ENCODE measurements around the gene UBR7.
"Not testable (repeated sequence)": the region's sequence is repeated elsewhere in the genome, so short reads cannot be mapped to it uniquely, and the experiment has no call there.

UBR7 gene

GRCh38 chr14:93195316-93195999 is 11.6 kb upstream of the UBR7 start:
- DNase-seq (ENCODE audit: low read depth): no peak

GRCh38 chr14:93199031-93199430 is 8.0 kb upstream of the UBR7 start:
- no peak for DNase-seq (ENCODE audit: low read depth)

GRCh38 chr14:93200553-93200952 is 6.5 kb upstream of the UBR7 start:
- no peak for DNase-seq (ENCODE audit: low read depth)

DNA sequence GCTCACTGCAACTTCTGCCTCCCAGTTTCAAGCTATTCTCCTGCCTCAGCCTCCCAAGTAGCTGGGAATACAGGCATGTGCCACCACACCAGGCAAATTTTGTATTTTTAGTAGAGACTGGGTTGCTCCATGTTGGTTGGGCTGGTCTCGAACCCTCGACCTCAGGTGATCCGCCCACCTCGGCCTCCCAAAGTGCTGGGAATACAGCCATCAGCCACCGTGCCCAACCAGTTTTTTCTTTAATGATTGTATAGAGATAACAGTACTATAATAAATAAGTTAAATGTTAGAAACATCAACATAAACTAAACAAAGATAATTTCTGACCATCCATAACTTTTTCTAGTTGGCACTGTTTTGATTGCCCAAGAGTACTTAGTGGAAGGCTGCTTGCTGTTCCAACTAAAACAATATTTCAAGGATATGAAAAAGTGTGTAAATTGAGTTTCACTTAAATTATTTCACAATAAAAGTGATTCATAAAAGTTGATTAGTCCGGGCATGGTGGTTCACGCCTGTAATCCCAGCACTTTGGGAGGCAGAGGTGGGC is 5.8 kb upstream of the UBR7 start:
- DNase-seq (ENCODE audit: low read depth): no peak

DNA sequence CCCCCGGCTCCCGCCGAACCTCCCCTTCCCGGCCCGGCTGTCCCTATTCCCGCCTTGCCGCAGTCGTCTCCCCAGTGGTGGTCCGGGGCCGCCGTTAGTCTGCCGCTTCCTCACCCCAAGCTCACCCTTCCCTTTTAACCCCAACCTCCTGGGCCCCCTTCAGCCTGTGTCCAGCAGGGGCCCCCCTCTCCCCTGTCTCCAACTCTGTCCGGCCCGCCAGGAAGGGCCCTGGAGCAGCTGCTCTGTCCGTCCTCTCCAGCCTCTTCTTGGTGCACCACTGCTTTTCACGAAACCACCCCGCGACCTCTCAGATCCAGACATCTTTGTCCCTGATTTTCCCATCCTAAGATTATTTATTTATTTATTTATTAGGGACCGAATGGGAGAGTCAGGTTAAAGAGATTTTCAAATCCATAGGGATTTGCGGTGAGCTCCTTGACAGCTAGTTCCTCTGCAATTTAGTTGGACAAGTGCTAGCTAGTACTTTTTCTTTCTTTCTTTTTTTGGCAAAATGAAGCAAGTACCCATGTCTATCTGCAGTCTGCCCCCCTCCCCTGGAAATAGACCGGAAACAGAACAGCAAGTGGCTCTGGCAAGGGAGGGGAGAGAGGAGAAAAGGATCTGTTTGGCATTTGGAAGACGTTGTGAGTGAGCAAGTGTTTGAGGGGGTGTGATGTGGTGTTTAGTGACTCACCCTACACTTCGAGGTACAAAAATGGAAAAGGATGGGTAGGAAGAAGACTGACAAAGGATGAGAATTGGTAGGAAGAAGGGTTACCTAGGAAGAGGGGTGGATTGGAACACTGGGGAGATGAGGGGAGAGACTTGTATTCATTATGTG is 632 bp downstream of the UBR7 start:
- DNase-seq (ENCODE audit: low read depth): no peak

- no peak for DNase-seq (ENCODE audit: low read depth)
These were observed 5.4 kb downstream of the UBR7 start for GRCh38 chr14:93212432-93212831.

DNA sequence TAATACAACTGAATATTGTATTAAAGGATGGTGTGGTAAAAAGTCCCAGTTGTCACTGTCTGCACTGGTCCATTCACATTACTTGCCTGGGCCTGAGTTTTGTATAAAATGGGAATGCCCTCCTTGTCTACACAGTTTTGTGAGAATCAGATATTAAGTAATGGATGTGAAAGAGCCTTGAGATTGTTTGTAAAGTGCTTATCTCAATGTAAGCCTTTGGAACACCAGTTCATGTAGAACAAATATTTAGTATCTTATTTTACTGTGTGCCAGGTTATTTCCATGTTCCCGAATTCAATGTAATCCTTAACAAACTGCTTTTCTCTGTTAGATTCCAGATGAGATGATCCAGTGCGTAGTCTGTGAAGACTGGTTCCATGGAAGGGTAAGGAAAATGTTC is 7.5 kb downstream of the UBR7 start:
- no peak for DNase-seq (ENCODE audit: low read depth)

DNA sequence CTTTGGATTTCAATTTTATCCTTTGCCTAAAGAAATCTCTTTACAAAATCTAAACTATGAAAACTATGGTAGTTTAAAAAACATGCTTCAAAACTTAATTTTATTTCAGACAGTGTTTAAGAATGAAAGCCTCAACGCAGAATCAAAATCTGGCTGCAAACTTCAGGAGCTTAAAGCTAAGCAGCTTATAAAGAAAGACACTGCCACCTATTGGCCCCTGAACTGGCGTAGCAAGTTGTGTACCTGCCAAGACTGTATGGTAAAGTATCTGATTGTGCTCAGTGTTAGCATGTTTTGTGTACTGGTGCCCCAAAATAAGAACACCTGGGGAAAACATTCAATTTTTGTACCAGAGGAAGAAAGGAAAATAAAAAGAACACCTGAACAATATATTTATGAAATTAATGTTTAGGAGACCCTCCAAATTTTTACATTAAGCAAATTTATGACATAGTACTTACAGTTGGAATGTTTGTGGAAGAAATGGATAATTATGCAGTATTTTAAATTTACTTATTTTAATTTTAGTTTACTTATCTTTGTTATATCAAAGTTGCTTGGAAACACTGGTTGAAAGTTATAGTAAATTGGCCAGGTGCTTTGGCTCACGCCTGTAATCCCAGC is 12.2 kb downstream of the UBR7 start:
- no peak for DNase-seq (ENCODE audit: low read depth)

DNA sequence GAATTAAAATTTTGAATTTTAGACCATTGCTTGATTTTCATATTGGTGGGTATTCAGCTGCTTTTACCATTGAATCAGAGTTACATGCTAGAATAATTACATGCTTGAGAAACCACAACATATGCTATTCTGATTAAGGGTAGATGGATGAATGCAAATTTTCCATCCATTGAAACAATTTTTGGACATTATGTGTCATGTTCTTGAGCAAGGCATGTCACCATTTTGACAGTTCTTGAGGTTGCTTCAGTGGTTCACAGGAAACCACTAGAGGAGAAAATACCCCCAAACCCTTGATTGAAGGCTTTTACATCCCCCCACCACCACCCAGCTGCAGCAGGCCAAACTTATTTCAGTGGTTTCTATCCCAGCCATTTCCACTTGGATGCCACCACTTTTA is 13.5 kb downstream of the UBR7 start:
- DNase-seq (ENCODE audit: low read depth): no peak

DNA sequence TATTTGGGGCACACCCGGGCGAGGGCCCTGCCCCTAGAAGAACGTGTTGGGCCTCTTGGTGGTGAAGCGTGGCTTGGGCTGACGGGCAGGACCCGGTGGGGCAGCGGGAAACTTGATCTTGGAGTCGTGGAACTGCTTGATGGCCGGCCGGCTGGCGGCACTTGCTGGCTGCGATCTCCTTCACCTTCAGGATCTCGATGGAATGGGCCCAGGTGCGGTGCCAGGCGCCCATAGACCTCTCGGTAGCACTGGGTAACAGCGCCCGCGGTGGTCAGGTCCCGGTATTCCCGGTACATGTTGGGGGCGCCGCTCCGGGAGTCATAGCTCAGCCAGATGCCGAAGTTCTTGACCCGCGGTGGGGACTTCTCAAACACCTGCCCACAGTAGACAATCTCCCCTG is 16.5 kb downstream of the UBR7 start:
- no peak for DNase-seq (ENCODE audit: low read depth)

DNA sequence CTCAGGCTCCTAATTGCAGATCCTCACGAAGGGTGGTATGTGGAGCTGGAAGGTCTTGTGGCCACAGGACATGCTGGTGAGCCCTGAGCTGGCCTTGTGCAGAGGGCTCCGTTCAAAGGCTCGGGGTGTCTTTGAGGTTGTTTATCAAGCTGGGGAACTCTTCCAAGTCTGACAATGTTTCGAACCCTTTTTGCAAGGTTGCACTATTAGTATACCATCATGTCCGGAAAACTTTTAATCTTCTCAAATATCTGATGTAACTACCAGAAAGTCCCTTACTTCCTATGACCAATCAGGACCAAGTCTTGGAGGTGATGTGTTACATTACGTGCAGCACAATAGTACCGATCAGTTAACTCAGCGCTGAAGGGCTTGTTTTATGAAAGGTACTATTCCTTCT is 21.5 kb downstream of the UBR7 start:
- no peak for DNase-seq (ENCODE audit: low read depth)

DNA sequence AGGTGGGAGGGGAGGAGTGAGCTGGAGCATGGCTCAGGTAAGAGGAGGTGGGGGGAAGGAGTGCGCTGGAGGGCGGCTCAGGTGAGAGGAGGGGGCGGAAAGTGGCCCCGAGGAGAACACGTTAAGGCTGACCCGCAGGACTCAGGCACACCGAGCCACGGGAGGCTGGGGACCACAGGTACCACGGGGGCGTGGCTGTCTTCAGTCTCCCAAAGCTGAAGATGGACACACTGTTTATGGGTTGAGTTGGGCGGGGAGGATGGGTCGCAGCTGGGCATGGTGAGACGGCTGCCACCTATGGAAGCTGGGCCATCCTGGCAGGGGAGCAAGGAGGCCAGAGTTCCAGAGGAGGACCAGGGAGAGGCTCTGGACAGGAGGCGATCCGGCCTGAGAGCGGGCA is 23.5 kb downstream of the UBR7 start:
- no peak for DNase-seq (ENCODE audit: low read depth)

DNA sequence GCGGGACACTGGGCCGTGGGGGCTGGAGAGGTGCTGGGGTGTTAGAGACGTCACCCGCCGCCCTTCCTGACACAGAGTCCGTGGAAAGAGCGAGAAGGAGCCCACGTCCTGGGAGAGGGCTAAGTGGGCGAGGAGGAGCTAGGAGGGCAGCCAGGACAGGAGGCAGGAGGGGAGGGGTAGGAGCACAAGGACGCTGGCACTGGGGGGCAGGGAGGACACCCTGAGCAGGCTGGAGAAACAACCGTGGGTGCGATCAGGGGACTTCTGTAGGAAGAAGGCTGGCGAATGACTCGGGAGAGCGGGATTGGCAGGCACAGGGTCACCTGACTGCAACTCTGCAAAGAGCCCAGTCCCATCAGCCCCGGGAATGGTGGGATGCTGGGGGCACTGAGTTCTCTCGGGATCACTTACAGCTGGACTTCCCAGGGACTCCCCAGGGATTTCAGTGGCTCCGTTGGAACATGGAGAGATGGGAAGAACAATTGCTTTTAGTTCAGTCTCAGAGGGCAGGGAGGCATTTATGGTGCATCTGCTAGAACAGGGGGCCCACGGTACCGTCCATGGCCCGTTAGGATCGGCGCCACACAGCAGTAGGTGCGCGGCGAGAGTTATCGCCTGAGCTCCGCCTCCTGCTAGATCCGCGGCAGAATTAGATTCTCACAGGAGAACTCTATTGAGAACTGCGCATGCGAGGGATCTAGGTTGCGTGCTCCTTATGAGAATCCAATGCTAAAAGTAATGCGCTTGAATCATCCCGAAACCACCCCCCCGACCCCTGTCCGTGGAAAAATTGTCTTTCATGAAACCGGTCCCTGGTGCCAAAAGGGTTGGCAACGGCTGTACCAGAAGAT is 24.3 kb downstream of the UBR7 start:
- DNase-seq (ENCODE audit: low read depth): no peak

- DNase-seq (ENCODE audit: low read depth): no peak
These were observed 25.1 kb downstream of the UBR7 start for GRCh38 chr14:93232159-93232558.

DNA sequence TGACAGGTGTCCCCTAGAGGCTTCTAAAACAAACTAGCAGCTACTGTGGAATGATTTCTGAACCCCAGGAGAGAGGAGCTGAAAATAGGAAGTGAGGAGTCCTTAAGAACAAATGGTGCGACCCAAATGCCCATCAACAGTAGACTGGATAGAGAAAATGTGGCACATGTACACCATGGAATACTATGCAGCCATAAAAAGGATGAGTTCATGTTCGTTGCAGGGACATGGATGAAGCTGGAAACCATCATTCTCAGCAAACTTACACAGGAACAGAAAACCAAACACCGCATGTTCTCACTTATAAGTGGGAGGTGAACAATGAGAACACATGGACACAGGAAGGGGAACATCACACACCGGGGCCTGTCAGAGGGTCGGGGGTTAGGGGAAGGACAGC is 26.0 kb downstream of the UBR7 start:
- DNase-seq (ENCODE audit: low read depth): not testable (repeated sequence)

DNA sequence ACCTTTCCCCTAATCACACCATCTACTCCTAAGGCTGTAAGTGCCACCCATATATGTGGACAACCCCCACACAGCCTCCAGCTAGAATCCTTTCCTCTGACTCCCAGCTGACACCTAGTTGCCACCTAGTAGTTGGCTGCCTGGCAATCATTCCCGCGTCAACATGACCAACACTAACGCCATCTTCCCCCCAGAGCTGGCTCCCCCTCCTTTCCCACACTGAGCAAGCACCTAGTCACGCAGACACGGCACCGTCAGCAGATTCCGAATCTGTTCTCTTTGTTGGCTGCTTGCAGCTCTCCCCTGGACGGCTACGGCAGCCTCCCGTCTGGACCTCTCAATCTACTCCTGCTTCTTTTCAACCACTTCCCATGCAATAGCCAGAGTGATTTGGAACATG is 27.7 kb downstream of the UBR7 start:
- no peak for DNase-seq (ENCODE audit: low read depth)

DNA sequence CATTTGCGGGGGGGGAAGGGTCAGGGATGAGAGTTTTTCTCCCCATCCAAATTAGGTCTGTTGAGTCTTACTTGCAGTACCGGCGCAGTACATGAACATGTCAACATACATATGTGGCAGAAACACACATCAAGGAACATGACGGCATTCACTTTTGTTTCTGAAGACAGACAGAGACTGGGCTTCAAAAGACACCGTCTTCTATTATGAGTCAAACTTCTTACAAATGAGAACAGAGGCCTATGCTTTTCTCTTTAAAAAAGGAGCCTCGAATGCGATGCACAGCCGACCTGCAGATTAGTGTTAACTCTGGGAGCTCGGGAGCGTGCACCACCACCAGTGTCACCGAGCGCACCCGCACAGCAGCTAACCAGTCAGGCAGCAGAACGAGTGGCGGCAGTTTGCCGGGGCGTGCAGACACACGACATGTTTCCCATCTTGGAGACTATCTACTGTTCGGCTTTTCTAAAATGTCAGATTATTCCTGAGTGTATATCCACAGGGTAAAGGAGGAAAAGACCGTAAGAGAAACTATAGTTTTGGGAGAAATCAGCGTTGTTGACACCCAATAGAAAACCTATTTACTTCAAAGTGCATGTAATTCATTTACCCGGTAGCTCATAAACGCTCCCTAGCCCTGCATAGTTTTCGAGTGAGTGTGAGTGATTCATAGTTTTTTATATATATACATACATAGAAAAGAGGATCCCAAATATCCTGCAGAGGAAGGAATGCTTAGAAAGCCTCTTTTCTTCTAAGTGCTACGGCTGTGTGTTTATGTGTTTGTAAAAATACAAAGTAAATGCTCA is 33.0 kb downstream of the UBR7 start:
- DNase-seq (ENCODE audit: low read depth): no peak

DNA sequence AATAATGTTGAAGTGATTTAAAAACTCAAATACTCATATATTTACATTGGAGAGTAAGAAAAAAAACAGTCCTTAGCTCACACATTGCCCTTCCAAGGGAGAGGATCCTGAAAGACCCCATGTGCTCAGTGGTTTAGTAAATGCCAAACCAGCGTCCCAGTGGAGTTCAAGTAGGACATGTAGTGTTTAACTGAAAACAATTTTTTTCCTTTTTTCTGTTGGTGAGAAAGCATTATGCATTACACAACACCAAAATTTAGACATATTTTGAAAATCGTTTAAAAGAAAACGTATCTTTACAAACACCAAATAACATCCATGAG is 33.6 kb downstream of the UBR7 start:
- DNase-seq (ENCODE audit: low read depth): no peak

DNA sequence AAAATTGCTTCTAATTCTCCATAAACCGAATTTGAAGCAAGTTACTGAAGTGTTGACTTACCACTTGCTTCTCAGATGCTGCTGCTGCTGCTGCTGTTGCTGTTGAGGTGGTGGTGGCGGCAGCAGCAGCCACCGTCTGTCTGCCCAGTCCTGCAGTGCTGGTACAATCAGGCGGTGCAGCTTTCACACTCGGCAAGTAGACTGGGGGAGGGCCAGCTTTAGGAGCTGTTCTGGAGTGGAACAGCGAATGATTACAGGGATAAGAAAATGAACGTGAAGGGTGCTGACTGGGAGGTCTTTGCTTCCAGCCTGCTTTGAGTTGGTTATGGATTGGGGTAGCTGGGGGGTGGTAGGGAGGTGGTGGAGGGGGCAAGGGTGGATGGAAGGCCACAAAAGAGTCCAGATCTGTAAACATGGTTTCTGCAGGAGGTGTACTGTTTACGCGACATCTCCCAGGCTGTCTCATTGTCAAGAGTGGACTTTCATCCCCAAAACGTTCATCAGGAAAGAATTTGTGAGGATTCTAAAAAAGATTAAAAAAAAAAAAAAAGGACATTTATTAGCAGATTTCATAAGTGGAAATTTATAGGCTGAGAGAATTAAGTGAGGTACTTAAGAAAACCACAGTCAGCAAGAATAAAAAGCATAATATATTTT is 38.8 kb downstream of the UBR7 start:
- no peak for DNase-seq (ENCODE audit: low read depth)

- no peak for DNase-seq (ENCODE audit: low read depth)
These were observed 39.5 kb downstream of the UBR7 start for GRCh38 chr14:93246534-93246933.
